ENCODE results near the gene FGD3. TPM values are rescaled to one million over a fixed set of nuclear protein-coding genes. Genes with fewer than 3 reads are reported as not detected.

The FGD3 gene
- total RNA-seq, 3 donors from 2014 or later (not counting 1 experiment from before 2014, with no cell fraction given): 133 to 204 (median 193) TPM

DNA sequence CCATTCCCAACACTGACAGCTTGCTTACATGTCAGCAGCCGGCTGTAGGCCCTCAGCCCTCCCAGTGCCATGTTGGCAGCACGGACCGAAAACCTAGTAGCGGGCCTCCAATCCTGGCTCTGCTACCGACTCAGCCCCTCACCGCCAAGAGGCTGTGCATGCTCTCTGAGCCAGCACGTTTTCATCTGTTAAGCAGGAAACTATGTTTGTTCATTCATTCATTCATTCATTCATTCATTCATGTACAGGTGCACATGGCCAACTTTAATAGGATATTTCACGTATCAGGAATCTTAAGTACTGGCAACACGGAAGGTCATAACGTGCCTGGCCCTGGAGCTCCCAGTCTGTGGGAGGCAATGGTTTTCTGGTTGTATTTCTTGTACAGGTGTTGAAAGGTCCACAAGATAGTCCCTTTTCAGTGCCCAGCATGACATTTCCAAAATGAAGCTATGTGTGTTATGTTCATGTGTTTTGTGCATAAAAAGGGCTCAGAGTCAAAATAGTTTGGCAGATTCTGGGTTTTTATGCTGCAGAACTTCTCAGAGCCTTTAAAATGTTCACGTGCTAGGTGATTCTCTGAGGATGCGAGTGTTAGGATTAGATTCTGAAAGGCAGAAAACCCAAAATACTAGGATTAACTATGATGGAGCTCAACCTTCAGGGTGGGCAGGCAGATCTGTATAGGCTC, 128.9 kb downstream of the FGD3 start:
- H3K36me3 Mint-ChIP-seq: no peaks in the 10 kb centered on the region
- no peak overlapping the region for H3K27ac Mint-ChIP-seq
- H3K9me3 Mint-ChIP-seq: no peaks in the 10 kb centered on the region

GRCh38 chr9:93076792-93077128, 129.4 kb downstream of the FGD3 start:
- WGBS (ENCODE audit: insufficient coverage): 100% methylated on average over 2 of the region's 2 CpGs
- no peak overlapping the region for H3K4me3 Mint-ChIP-seq
- H3K9me3 Mint-ChIP-seq: no peaks in the 10 kb centered on the region
- no peak for TF ChIP-seq CTCF (IDR thresholded peaks at IDR 0.05)
- peaks cover 4% of the 10 kb centered on the region for H3K36me3 ChIP-seq (ENCODE audit: control insufficient read depth, insufficient read depth, low read length)
- no peak for ATAC-seq
- peaks cover 10% of the 10 kb centered on the region for H3K4me1 ChIP-seq (ENCODE audit: control insufficient read depth, insufficient read depth, low read length)
- H3K4me3 ChIP-seq (ENCODE audit: low read length): no peak overlapping the region
- intact Hi-C loops (cut with micrococcal nuclease): no loop called here
- no peak overlapping the region for H3K27ac Mint-ChIP-seq
- H3K27me3 ChIP-seq (ENCODE audit: control insufficient read depth, insufficient read depth, low read length): peaks cover 2% of the 10 kb centered on the region
- H3K4me1 Mint-ChIP-seq: no peaks in the 10 kb centered on the region
- no peaks in the 10 kb centered on the region for H3K36me3 Mint-ChIP-seq
- H3K9me3 ChIP-seq (ENCODE audit: control insufficient read depth, insufficient read depth, low read length): no peaks in the 10 kb centered on the region
- H3K27ac ChIP-seq (ENCODE audit: low read length): no peak overlapping the region
- DNase-seq: no peak
- H3K27me3 Mint-ChIP-seq (ENCODE audit: low read depth in 2 of 2): peaks cover 46 to 58% of the 10 kb centered on the region in 2 donors

More for the DNA sequence above, 128.9 kb downstream of the FGD3 start:
- no peaks in the 10 kb centered on the region for H3K9me3 ChIP-seq (ENCODE audit: control insufficient read depth, insufficient read depth, low read length)
- DNase-seq (no peak), ATAC-seq (no peak)
- TF ChIP-seq CTCF (IDR thresholded peaks at IDR 0.05): no peak
- H3K27me3 ChIP-seq (ENCODE audit: control insufficient read depth, insufficient read depth, low read length): peaks cover 2% of the 10 kb centered on the region
- H3K36me3 ChIP-seq (ENCODE audit: control insufficient read depth, insufficient read depth, low read length): peaks cover 4% of the 10 kb centered on the region
- H3K27ac ChIP-seq (ENCODE audit: low read length): no peak overlapping the region
- intact Hi-C loops (cut with micrococcal nuclease): no loop called here
- H3K4me1 Mint-ChIP-seq: no peaks in the 10 kb centered on the region
- H3K4me1 ChIP-seq (ENCODE audit: control insufficient read depth, insufficient read depth, low read length): peaks cover 10% of the 10 kb centered on the region
- 95% methylated on average over 12 of the region's 12 CpGs for WGBS (ENCODE audit: insufficient coverage)
- H3K4me3 ChIP-seq (ENCODE audit: low read length): no peak overlapping the region
- no peak overlapping the region for H3K4me3 Mint-ChIP-seq
- peaks cover 50 to 61% of the 10 kb centered on the region in 2 donors for H3K27me3 Mint-ChIP-seq (ENCODE audit: low read depth in 2 of 2)

GRCh38 chr9:93077367-93077766, 130.0 kb downstream of the FGD3 start:
- intact Hi-C loops (cut with micrococcal nuclease): no loop called here
- Histone ChIP-seq H3K9me3 (ENCODE audit: control insufficient read depth, insufficient read depth, low read length) (no peaks in the 10 kb centered on the region), H3K27ac (ENCODE audit: low read length) (no peak overlapping the region), H3K27me3 (ENCODE audit: control insufficient read depth, insufficient read depth, low read length) (peaks cover 2% of the 10 kb centered on the region), H3K4me3 (ENCODE audit: low read length) (no peak overlapping the region), H3K36me3 (ENCODE audit: control insufficient read depth, insufficient read depth, low read length) (peaks cover 4% of the 10 kb centered on the region), H3K4me1 (ENCODE audit: control insufficient read depth, insufficient read depth, low read length) (peaks cover 10% of the 10 kb centered on the region)
- ATAC-seq (no peak), DNase-seq (no peak)
- Mint-ChIP-seq H3K27me3 (ENCODE audit: low read depth in 2 of 2) (peaks cover 46 to 57% of the 10 kb centered on the region in 2 donors), H3K9me3 (no peaks in the 10 kb centered on the region), H3K4me3 (no peak overlapping the region), H3K4me1 (no peaks in the 10 kb centered on the region), H3K36me3 (no peaks in the 10 kb centered on the region), H3K27ac (no peak overlapping the region)
- TF ChIP-seq CTCF (IDR thresholded peaks at IDR 0.05): no peak
- 100% methylated on average over 1 of the region's 1 CpG for WGBS (ENCODE audit: insufficient coverage)

DNA sequence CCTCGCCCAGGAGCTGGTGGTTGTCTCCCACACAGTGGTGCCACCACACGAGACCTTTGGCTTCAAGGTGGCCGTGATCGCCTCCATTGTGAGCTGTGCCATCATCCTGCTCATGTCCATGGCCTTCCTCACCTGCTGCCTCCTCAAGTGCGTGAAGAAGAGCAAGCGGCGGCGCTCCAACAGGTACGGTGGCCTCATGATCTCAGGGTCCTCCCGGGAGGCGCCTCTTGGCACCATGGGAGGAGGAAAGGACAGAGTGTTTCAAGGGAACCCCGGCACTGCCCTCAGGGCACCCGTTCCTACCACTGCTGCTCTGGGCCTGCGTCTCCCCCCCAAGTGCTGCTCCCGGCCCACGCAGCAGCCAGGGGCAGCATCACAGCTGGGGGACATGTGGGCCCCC, 130.5 kb downstream of the FGD3 start:
- H3K27ac ChIP-seq (ENCODE audit: low read length): no peak overlapping the region
- TF ChIP-seq CTCF (IDR thresholded peaks at IDR 0.05): no peak
- intact Hi-C loops (cut with micrococcal nuclease): no loop called here
- H3K9me3 ChIP-seq (ENCODE audit: control insufficient read depth, insufficient read depth, low read length): no peaks in the 10 kb centered on the region
- ATAC-seq (no peak), DNase-seq (no peak)
- H3K36me3 Mint-ChIP-seq: no peaks in the 10 kb centered on the region
- H3K27me3 ChIP-seq (ENCODE audit: control insufficient read depth, insufficient read depth, low read length): peaks cover 5% of the 10 kb centered on the region
- no peak overlapping the region for H3K4me3 Mint-ChIP-seq
- H3K4me3 ChIP-seq (ENCODE audit: low read length): no peak overlapping the region
- no peak overlapping the region for H3K27ac Mint-ChIP-seq
- H3K36me3 ChIP-seq (ENCODE audit: control insufficient read depth, insufficient read depth, low read length): peaks cover 4% of the 10 kb centered on the region
- peaks cover 42 to 52% of the 10 kb centered on the region in 2 donors for H3K27me3 Mint-ChIP-seq (ENCODE audit: low read depth in 2 of 2)
- H3K9me3 Mint-ChIP-seq: no peaks in the 10 kb centered on the region
- no peaks in the 10 kb centered on the region for H3K4me1 Mint-ChIP-seq
- WGBS (ENCODE audit: insufficient coverage): 96% methylated on average over 16 of the region's 16 CpGs
- peaks cover 14% of the 10 kb centered on the region for H3K4me1 ChIP-seq (ENCODE audit: control insufficient read depth, insufficient read depth, low read length)

All from natural killer cell (primary cell).